ENCODE data around the gene LHFPL2.

- TF ChIP-seq CTCF (IDR thresholded peaks at IDR 0.05) (no peak), POLR2AphosphoS5 (IDR thresholded peaks at IDR 0.05) (no peak)
Measured at GRCh38 chr5:78472469-78473106, 176.0 kb downstream of the LHFPL2 start.

Measured in prostate gland (tissue), 2 donors.